GM19043 (cell line): Measurements from ENCODE around the gene HSPE1.
"Not testable (repeated sequence)": the region's sequence is repeated elsewhere in the genome, so short reads cannot be mapped to it uniquely, and the experiment has no call there.

ENCODE experiments used
- ATAC-seq: cut with Tn5 transposase; IDR thresholded peaks from one replicate; pipeline ENCODE4 v1.9.1; 2021; ENCODE audit warnings: low read depth; ENCODE audit not compliant: unreplicated experiment

HSPE1 gene

GRCh38 chr2:197498235-197498936 is 1.8 kb upstream of the HSPE1 start:
- no peak for ATAC-seq

- peak; percentile 27 for ATAC-seq
Measured at GRCh38 chr2:197498937-197499593, 1.1 kb upstream of the HSPE1 start.

- no peak for ATAC-seq
Measured at GRCh38 chr2:197500503-197501131, 438 bp downstream of the HSPE1 start.

GRCh38 chr2:197502201-197502600 is 2.0 kb downstream of the HSPE1 start:
- no peak for ATAC-seq

- no peak for ATAC-seq
Measured at GRCh38 chr2:197502685-197503084, 2.5 kb downstream of the HSPE1 start.

GRCh38 chr2:197504000-197504399 is 3.8 kb downstream of the HSPE1 start:
- ATAC-seq = no peak

- no peak for ATAC-seq
Measured at GRCh38 chr2:197504512-197504911, 4.3 kb downstream of the HSPE1 start.

- ATAC-seq = no peak
Measured at GRCh38 chr2:197506658-197507057, 6.5 kb downstream of the HSPE1 start.

- no peak for ATAC-seq
Measured at GRCh38 chr2:197513915-197514314, 13.7 kb downstream of the HSPE1 start.

GRCh38 chr2:197514754-197515153 is 14.6 kb downstream of the HSPE1 start:
- no peak for ATAC-seq

- peak; percentile 12 for ATAC-seq
Measured at GRCh38 chr2:197515315-197515738, 15.1 kb downstream of the HSPE1 start.

- peak; percentile 87 for ATAC-seq
Measured at GRCh38 chr2:197515739-197516392, 15.7 kb downstream of the HSPE1 start, which contains the start of gene MOB4. MOB4 (plus strand) TSS chr2:197516066; CDS start chr2:197516087, 21 bp downstream.

- ATAC-seq = peak; percentile 4
Measured at GRCh38 chr2:197516393-197516761, 16.2 kb downstream of the HSPE1 start.

GRCh38 chr2:197517150-197517549 is 17.0 kb downstream of the HSPE1 start:
- ATAC-seq = no peak

GRCh38 chr2:197538412-197538811 is 38.2 kb downstream of the HSPE1 start:
- no peak for ATAC-seq

- ATAC-seq = no peak
Measured at GRCh38 chr2:197539734-197540133, 39.6 kb downstream of the HSPE1 start.

- ATAC-seq = no peak
Measured at GRCh38 chr2:197543206-197543605, 43.0 kb downstream of the HSPE1 start.

- ATAC-seq = no peak
Measured at GRCh38 chr2:197547163-197547900, 47.2 kb downstream of the HSPE1 start.

GRCh38 chr2:197548582-197548981 is 48.4 kb downstream of the HSPE1 start:
- no peak for ATAC-seq

GRCh38 chr2:197551260-197551659 is 51.1 kb downstream of the HSPE1 start:
- ATAC-seq = not testable (repeated sequence)
